Cerebellar nuclear complex (tissue), 1 donor: ENCODE results near the gene C3orf22.
"Not testable (repeated sequence)": the region's sequence is repeated elsewhere in the genome, so short reads cannot be mapped to it uniquely, and the experiment has no call there.

Experiments
- DNase-seq, 2 experiments: peaks; one replicate each; lab custom pipeline; 2025; lab: John Stamatoyannopoulos, UW

The C3orf22 gene, protein sequence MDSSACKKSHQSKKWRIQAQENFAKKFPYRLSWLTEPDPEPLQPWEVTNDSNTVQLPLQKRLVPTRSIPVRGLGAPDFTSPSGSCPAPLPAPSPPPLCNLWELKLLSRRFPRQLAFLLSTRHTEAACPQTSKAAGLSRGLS

DNA sequence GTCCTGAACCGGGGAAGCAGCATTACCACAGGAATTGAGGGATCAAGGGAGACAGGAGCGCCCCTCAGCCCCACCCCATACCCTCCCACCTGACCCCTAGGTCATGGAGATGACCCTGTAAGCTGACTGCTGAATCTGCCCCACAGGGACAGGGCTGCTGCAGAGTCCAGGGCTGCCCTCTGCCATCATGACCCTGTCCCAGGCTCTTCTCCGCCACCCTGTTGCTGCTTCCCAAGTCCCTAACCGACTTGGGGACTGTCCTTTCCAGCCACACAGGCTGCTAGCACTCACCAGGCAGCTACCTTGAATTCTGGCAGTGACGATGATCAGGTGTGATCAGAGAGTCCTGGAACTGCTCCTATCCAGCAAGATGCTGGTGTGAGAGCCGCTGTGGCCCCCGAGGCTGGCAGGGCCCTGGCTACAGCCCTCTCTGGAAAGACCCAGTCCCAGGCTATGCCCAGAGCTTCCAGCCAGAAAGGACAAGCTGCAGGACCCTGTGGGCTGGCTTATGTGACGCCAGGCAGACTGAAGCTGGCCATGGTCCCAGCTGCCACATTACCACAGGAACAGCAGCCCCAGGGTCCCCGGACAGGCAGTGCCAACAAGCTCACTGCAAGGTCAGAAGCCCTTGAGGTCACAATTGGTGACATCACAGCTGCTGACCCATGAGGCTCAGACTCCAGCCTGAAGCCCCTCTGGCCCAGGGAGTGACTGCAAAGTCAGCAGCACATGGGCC is at the start of gene C3orf22:
Gene C3orf22 (minus strand): TSS at position 597 of the 736 bp plus-strand sequence. CDS start 5,542 bp downstream, outside the sequence.
- DNase-seq, result no peak

- no peak for DNase-seq
These were observed 48.6 kb upstream of the C3orf22 start for GRCh38 chr3:126607214-126607908.

- no peak for DNase-seq
These were observed 47.3 kb upstream of the C3orf22 start for GRCh38 chr3:126606001-126606400.

DNA sequence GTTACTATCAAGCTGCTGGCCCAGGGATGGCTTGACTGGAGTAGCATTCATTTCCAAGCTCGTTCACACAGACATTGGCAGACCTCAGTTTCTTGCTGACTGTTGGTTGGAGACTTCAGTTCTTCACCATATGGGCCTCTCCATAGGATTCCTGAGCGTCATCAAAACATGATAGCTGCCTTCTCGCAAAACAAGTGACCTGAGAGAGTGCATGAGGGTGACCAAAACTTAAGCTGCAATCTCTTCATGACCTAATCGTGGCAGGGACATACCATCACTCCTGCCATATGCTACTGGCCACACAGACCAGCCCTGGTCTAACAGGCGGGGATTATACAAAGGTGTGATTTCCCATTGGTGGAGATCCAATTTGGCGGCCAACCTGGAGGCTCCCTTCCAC is 46.0 kb upstream of the C3orf22 start:
- DNase-seq, result no peak

DNA sequence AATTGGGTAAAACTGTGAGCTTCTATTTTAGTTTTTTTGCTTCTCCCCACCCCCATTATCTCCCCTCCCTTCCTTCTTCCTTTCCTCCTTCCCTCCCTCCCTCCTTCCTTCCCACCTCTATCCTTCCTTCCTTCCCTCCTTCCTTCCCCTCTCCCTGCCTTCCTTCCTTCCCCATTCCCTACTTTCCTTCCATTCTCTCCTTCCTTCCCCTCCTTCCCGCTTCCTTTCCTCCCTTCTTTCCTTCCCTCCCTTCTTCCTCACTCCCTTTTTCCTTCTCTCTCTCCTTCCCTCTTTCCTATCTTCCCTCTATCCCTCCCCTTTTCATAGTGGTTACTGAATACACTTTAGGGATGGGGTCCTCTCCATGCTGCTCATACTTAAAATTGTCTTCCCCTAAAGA is 40.4 kb upstream of the C3orf22 start:
- DNase-seq, result no peak

DNA sequence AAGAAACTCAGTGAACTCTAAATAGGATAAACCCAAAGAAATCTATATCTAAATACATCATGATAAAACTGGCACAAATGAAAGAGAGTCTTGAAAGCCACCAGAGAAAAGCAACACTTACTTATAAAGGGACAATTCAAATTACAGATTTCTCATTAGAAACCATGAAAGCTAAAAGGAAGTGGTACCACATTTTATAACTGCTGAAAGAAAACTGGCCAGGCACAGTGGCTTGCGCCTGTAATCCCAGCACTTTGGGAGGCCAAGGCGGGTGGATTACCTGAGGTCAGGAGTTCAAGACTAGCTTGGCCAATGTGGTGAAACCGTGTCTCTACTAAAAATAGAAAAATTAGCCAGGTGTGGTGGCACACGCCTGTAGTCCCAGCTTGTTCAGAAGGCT is 36.7 kb upstream of the C3orf22 start:
- not testable (repeated sequence) for DNase-seq

DNA sequence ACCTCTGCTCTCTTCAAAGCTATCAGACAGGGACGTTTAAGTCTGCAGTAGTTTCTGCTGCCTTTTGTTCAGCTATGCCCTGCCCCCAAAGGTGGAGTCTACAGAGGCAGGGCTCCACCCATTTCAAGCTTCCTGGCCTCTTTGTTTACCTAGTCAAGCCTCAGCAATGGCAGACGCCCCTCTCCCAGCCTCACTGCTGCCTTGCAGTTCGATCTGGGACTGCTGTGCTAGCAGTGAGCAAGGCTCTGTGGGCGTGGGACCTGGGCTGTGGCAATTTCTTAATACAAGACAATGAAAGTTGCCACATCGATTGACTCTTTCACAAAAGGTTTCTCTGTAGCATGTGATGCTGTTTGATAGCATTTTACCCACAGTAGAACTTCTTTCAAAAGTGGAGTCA is 32.8 kb upstream of the C3orf22 start:
- not testable (repeated sequence) for DNase-seq

DNA sequence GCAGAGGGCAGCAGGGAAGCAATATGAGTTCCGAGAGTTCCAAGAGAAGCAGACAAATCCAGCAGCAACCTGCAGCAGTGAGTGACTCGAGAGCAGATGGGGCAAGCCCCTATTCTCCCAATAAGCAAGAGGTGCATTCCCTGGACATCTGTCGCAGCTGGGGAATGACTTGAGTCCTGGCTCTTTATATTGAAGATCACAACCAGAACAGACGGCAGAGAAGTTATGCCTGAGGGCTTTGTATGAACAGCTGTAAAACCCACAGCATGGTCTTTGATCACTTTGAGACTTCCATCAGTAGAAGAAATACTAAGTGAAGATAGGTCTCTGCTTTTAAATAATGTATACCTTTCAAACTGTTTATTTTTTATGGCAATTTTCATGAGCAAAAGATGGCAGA is 23.6 kb upstream of the C3orf22 start:
- no peak for DNase-seq

DNA sequence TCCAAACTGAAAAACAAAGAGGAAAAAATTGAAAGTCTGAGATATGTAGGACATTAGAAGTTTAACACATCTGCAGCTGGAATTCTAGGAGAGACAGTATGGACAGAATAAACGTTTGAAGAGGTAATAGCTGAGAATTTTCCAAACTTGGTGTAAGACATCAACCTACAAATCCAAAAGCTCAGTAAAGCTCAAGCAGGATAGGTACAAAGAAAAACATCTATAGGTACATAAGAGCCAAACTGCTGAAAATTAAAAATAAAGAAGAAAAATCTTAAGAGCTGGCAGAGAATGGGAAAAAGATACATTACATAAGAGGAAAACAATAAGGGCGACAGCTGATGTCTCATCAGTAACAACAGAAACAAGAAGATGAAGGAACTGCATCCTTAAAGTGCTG is 22.8 kb upstream of the C3orf22 start:
- no peak for DNase-seq

DNA sequence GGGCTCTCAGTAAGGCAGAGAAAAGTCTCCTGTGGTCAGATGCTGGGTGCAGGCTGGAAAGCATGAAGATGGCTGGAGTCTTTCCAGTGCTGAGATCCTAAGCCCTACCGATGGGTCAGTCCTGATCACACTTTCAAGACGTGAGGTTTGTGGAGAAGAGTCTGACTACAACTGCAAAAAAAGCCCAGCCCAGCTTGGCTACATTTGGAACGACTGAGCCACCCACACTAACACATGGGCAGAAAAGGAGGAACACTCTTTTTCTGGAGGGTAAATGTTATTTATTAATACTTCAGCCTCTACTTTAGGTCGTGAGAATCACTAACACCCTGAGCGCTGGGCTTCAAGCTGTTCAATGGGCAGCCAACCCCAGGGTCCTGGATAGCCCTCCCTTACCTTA is 22.0 kb upstream of the C3orf22 start:
- DNase-seq, result no peak

- no peak for DNase-seq
These were observed 20.0 kb upstream of the C3orf22 start for GRCh38 chr3:126578702-126579101.

DNA sequence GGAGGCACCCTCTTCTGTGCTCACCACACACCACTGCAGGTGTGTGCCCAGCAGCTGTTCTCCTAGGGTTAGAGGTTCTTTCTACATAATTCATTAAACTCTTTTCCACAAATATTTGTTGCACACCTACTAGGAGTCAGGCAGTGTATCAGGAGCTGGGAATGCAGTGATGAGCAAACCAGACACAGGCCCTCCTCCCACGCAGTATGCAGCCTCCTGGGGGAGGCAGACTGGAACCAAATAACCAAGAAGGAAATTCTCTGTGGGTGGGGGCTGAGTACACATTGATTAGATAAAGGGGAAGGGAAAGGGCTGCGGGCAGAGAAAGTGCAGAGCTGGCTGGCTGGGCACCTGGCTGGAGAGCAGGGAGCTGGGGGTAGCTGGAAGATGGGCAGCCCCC is 18.5 kb upstream of the C3orf22 start:
- no peak for DNase-seq

DNA sequence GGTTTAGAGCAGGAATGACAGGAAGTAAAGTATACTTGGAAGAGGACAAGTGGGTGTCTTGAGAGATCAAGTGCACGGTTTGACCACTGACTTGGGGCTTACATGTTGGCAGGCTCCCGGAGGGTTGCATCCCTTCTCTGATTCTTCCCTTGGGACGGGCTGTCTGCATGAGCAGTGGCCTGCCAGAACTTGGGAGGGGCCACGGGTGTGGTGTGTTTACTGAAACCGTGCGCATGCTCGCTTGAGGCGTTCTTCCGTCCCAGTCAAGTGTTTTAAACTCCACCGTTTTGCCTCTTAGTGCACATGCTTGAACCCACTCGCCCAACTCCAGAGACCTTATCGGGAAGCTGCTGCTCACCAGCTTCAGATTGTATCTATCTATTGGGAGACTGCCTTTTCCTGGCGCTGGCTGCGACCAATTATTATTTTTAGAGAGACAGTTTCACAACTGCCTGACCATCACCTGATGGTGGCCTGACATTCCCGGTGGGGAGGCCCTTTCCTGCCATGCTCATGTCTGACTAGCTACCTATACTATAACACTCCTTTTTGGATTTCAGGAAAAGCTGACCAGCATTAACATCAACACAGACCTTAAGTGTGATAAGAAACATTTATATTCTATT is 14.9 kb upstream of the C3orf22 start:
- DNase-seq, result no peak

DNA sequence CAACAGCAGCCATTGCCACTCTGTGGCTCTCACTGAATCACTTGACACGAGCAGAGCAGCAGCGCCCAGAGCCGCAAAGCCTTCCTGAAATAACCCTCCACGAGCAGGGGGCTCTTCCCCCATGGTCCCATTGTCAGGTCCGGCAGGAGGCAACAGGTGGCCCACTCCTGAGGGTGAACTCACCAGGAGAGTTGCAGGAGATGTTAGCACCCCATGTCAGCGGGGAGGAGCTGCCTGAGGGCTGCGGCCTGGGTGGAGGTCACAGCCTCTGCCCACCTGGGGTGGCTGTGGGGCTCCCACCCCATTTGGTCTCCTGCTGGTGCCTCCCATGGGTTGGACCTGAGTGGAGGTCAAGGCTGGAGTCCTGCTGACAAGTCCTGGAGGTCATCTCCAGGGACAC is 12.3 kb upstream of the C3orf22 start:
- DNase-seq, result no peak

DNA sequence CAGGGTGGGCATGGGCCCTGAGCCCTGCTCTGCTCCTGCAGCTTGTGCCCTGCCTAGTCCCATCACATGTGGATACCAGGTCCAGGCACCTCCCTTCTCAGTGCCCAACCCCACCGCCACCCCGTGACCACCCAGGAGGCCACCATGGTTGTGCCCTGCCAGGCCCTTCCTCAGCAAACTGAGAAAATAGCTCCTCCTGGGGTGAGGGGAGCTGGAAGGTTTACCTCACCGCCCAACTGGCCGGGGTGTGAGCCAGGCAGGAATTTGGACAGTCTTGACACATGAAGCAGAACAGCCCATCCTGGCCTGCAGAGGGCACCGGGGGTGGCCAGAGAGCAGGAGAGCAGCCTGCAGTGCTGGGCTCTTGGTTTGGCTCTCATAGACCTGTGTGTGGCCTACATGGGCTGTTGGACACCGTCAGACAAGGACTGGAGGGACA is 11.4 kb upstream of the C3orf22 start:
- no peak for DNase-seq

- DNase-seq, result peak; percentile 22 to 51
These were observed 10.8 kb upstream of the C3orf22 start for GRCh38 chr3:126569390-126569975.

GRCh38 chr3:126568776-126569342 is 10.1 kb upstream of the C3orf22 start:
- DNase-seq, result no peak

GRCh38 chr3:126567696-126568438 is 9.1 kb upstream of the C3orf22 start:
- no peak for DNase-seq

- no peak for DNase-seq
These were observed 4.1 kb upstream of the C3orf22 start for GRCh38 chr3:126562737-126563276.

- DNase-seq, result no peak
These were observed 971 bp downstream of the C3orf22 start for GRCh38 chr3:126557761-126558160.

- DNase-seq, result no peak
These were observed 1.4 kb downstream of the C3orf22 start for GRCh38 chr3:126557415-126557745.
